Activated CD4-positive, alpha-beta T cell treated with anti-CD3 and anti-CD28 coated beads, Interleukin-10, Interleukin-2, amounts not matched to agents 100 ng/mL and 50 ng/mL, durations not matched to agents 16 hours and 8 hours (primary cell): Measurements from ENCODE around the gene C19orf38.

Experiments used
- DNase-seq: peaks from one replicate; pipeline ENCODE4 v3.0.0-alpha.2; 2020

C19orf38 gene

DNA sequence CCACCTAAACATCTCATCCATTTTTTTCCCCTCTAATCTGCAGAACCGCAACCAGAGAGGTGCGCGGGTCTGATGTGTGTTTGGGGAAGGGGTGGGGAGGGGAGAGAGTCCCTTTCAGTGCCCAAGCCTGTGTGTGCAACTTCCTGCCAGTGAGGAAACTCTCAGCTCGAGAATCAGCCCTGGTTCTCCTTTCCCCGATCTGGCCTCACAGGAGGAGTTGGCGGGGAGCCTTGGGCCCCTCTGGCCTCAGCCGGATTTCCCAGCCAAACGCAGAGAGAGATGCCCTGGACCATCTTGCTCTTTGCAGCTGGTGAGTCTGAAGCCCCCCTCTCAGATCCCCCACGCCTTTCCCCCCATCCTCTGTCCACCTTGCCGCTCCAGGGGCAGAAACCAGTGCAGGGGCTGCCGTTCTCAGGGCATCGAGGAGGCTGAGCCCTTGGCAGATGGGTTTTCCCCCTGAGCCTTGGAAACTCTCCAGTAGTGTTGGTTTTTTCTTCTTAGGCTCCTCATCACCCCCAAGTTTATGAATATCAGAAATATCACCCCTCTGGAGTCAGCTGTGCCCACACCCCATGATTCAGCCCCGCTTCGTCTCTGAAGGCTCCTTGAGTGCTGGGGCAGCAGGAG lies at the start of gene C19orf38:
TSS of gene C19orf38 (plus strand) at position 186 of the 627 bp plus-strand sequence. CDS start at position 280, 94 bp downstream.
- no peak for DNase-seq

DNA sequence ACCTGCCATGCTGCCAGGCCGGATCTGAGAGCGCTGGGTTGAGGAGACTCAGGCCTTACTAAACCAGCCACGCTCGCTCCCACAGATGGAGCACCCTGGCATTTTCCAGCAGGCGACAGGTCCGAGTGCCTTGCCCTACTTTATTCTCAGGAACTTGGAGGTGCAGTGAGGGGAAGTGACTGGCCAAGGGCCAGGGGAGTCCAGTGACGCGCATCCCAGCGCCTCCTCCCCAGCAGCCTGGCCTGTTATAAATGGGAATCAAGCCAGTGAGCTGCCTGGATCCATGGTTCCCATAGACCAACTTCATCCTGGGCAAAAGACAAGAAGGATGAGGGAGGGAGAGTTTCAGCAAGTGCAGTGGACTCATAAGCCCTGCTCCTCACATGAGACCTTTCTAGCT lies 47.7 kb upstream of the C19orf38 start:
- DNase-seq: no peak

GRCh38 chr19:10802479-10802878 lies 45.7 kb upstream of the C19orf38 start:
- no peak for DNase-seq

- DNase-seq: no peak
Observed at GRCh38 chr19:10803252-10803651, 45.0 kb upstream of the C19orf38 start.

DNA sequence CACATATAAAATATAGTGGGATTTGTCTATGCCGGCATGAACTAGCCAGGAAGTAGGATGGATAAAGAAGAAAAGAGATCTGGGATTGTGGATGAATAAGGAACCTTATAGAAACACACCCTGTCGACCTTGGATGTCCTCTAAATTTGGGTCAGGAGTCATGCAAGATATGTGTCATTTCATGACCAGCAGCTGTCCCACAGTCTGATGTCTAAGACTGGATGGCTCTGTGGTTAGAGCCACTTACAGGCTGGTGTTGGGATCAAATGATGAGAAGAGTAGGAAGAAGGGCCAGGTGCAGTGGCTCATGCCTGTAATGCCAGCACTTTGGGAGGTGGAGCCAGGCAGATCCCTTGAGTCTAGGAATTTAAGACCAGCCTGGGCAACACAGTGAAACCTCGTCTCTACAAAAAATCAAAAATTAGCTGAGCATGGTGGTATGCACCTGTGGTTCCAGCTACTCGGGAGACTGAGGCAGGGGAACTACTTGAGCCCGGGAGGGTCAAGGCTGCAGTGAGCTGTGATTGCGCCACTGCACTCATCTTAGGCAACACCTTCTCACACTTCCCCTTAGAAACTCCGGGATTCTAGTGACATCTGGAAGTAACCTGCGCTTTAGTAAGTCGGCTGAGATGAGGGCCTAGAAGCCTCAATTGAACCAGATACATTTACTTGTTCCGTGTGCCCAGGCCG lies 43.0 kb upstream of the C19orf38 start:
- peak; percentile 25 for DNase-seq

- no peak for DNase-seq
Observed at GRCh38 chr19:10805758-10806247, 42.4 kb upstream of the C19orf38 start.

DNA sequence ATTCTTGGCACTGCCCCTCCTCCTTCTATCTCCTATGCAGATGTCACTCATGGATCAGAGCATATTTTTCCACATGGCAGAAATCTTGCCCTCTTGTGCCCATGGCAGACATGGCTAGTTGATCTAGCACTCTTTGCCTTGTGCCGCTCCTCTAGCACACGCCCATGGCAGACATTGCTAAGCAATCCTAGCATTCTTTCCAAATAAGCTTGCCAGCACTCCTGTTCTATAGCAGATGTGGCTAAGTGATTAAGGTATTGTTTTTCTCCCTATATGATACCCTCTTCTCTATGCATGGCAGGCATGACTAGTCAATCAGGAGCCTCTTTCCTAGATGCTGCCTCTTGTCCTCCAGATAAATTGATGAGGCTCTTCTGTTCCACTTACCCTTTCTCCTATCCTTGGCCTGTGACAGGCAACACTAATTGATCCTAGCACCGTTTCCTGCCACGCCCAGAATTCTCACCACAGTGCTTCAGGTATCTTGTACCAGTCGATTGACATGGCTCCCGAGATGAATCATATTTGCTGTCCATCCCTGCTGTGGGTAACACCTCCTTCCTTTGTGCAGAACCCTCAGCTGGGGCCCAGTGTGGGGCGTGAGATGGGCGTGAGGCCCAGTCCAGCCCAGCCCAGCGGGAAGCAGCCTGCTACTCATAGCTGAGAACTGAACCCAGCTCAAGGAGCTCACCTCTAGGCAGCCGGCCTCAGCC lies 39.1 kb upstream of the C19orf38 start:
- peak; percentile 88 for DNase-seq

DNA sequence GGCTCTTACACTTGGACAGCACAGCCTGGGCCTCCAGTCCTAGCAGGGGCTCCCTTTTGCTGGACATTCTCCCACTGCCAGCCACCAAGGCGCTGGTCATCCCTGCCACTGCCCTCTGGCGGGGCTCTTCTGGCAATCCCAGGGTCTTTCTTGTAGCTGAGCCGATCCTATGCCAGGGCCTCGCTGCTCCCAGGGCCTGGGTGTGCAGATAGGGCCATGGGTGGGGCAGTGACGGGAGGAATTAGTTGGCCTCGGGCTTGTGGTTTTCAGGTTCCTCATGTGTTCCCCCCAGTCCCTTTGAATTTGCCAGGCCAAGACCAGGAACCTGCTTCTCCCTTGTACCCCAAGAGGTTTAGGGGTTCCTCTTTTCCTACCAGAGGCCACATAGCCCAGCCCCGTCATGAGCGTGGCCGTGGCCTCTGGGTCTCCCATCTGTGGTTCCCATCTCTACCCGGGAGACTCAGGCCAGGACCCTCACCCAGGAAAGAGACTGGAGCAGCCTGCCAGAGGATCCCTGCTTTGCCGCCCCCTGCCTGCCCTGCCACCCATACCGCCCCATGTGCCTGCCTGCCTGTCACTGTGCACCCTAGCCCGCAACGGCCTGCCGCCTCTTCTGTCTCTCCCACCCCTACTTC lies 38.4 kb upstream of the C19orf38 start:
- DNase-seq: no peak

DNA sequence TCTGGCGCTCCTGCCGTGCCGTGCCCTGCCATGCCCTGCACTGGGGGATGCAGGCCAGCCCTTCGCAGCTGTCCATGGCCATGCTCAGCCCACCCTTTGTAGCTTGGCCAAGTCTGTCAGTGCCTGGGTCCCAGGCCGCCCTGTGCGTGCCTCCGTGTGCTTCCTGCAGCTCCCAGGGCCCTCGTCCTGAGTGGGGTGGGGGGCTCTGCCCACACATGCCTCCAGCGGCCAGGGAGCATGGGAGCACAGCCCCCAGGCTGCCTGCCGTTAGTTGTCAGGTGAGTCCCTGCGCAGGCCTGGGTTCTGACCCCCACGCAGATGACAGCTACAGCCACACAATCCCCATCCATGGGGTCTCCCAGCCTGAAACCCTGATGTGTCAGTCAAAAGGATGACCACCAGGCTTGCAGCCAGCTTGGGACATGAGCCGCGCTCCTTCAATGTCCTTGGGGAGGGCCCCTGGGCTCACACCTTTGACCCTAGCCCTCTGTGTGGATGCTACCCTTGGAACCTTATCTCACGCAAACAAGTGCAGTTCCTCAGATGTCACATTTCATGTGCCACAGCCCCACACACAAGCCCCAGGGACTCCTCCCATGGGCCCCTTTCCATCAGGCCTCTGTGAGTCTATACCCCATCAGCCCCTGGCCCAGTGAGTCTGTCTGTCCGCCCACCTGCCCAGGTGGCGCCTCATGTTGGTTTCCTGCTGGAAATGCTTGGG lies 36.7 kb upstream of the C19orf38 start:
- DNase-seq: no peak

DNA sequence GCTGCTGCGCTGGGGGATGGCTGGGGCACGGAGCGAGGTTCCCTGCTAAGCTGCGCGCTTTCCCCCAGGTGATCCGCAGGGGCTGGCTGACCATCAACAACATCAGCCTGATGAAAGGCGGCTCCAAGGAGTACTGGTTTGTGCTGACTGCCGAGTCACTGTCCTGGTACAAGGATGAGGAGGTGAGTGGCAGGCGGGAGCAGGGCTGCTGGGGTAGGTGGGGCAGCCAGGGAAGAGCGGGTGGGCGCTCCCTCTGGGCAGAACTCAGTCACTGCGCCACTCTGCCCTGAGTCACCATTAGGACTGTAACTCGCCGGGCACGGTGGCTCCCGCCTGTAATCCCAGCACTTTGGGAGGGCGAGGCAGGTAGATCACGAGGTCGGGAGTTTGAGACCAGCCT lies 36.0 kb upstream of the C19orf38 start:
- DNase-seq: no peak

GRCh38 chr19:10812902-10813404 lies 35.3 kb upstream of the C19orf38 start:
- peak; percentile 88 for DNase-seq

DNA sequence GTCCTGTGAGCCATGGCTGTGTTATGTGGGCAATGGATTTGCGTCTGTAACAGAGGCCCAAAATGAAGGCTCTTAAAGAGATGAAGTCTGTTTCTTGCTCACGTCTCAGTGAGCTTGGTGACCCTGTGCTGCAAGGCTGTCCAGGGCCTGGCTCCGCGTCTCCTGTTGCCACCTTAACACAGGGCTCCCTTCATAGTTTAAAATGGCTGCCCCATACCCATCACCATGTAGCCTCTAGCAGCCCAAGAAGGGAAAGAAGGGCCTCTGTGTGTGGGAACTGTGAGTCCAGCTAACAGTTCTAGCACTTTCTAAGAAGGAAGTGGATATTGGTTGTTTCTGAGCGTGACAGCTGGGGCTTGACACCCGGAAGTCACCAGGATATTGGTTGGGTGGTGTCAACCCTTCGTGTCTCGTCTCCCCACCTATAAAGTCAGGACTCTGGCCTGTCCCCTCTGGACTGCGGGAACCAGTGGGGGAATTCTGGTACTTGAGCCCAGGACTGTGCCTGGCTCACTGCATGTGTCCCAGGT lies 33.1 kb upstream of the C19orf38 start:
- no peak for DNase-seq

DNA sequence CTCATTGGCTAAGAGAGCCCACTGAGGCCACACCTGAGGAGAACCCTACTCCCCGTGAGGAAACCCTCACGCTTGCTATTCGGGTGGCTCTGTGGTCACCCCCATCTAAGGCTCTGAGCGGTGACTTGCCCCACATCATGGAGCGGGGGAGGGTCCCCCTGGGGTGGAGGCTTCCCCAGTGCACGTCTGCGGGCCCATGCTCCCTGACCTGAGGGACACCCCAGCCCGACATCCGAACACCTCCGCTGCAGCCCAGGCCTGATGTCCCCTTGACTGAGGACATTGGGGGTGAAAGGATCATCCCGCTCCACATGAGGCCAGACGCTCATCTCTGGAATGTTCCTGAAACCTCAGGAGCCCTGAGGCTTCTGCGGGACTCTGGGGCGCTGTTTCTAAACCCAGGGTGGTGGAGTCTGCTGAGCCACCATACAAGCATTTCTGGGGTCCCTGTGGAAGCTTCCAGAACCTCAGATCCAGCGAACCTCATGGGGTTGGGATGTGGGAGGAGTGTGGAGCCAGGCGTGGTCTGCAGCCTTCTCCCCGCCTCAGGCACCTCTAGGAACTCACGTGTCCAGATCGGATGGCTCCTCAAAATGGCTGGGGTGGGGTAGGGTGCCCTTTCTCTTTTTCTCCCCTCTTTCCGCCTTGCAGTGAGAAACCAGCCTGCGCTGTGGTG lies 32.1 kb upstream of the C19orf38 start:
- DNase-seq: no peak

DNA sequence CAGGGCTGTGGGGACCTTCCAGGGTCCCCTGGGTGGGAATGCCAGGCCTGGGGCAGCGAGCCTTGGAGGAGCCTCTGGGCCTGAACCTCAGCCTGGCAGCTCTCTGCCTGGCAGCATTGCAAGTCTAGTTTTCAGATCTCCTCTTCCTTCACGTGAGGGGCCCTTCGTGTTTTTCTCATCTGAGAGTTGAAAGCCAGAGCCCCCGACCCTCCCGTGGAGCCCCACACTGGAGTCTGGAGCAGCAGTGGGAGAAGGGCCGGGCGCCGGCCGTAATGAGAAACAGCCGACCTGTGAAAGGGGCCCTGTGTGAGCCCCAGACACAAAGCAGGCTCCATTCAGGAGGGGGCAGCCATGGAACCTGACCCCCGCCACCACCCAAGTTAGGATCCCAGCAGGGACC lies 31.5 kb upstream of the C19orf38 start:
- DNase-seq: no peak

DNA sequence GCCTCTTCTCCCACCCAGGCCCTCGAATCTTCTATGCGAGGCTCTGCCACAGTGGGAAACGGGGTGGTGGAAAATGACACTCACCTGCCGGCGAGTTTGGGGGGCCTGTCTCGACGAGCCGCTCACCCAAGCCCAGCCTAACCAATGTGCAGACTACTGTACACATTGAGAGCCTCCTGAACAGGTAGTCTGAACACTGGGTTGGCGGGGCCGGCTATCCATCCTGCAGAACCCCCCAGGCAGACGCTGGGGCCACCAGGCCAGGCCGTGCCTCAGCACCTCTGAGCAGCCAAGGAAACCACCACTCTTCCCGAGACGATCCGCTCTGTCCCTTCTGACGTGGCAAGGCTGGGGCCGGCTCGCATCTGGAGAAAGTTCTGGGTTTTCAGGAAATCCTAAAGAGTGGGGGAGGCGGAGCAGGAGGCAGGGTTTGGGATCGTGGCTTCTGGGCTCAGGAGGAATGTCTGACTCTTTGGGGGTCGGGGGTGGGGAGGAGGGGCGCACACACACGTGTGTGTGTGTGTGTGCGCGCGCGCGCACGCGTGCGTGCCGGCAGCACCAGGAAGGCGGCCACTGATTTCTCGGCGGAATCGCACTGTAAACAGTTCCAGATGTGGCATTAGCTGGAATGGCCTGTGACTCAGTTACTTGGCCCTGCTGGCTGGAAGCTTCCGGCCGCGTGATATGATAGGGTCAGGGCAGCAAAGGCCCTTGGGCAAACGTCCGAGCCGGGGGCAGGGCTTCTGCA lies 30.8 kb upstream of the C19orf38 start:
- DNase-seq: no peak

DNA sequence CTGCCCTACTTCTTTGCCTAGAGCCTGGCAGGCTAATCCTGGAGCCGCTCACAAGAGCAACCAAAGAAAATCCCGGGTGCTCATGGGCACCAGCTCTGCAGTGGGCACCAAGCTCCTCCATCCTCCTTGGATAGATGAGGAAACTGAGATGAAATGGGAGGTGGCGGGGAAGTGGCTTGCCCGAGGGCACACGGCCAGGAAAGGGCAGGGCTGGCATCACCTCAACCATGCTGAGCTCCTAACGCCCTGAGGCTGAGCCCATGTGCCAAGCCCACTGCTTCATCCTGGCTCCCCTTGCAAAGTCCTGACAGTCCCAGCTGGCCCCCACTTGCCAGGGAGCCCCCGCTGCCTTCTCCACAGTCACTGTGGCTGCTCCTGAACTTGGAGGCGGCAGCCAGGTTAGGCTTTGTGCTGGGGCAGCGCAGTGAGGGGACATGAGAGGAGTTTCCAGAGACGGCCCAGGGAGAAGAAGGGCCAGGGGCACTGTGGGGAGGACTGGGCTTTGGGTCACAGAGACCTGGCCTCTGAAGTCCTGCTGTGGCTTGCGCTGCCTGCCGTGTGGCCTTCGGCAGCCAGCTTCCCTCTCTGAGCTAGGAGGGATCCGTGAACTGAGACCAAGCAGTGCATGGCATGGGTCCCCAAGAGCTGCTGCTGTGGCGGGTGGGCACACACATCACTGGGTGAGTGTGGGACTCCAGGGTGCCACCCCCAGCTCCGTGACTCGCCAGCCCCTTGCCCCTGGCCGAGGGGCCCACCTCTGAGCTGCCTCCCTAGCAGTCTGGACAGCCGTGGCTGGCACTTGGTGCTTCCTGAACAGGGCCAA lies 29.7 kb upstream of the C19orf38 start:
- no peak for DNase-seq

GRCh38 chr19:10819124-10820060 lies 28.8 kb upstream of the C19orf38 start:
- no peak for DNase-seq

GRCh38 chr19:10820173-10820572 lies 28.0 kb upstream of the C19orf38 start:
- DNase-seq: no peak

DNA sequence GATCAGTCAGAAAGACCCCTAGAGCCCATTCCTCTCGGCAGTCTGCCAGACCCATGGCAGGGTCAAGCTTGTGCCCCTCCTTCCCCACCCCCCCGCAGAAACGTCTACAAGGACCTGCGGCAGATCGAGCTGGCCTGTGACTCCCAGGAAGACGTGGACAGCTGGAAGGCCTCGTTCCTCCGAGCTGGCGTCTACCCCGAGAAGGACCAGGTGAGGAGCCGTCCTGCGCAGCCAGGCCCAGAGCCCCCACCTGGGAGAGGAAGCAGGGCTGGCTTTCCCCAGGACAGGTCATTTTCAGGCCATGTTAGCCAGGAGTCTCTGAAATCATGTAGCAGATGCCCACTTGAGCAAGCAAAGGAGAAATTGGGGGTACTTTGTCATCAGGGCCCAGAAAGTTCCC lies 24.5 kb upstream of the C19orf38 start:
- no peak for DNase-seq
